ENCODE data around the gene CCNQ.

Gene CCNQ

DNA sequence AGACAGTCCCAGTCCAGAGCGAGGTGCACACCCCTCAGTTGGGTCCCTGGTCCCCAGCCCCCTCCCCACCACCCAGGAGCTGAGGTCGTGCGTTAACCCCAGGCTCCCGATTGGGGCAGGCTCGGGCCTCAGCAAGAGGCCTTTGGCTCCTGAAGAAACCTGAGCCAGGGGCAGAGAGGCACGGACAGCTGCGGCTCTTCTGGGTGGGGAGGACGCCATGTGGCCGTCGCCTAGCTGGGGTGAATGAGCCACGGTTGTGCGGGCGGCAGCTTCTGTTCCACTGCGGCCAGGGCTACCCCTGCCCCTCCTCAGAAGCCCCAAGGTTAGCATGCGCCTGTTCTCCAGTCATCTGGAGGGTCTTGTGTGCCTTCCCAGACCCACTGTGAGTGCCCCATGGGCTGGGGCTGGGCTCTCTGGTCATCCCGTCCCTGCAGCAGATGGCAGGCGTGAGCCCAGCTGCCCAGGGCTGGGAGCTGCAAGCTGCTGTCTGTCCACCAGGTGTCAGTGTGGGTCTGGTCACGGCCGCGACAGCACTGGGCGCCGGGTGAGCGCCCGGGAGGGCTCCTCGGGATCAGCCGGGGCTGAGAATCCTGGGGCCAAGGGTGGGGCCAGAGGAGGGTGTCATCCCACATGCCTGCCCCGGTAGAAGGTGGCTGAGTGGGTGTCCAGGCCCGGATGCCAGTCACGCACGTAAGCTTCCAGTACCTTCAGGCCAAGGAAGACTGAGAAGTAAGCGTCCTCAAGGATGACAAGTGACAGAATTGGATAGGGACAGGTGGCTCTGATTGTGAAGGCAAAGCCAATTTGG is 59.6 kb downstream of the CCNQ start:
- POLR2A ChIA-PET: no interaction called here
- CTCF ChIA-PET: interaction anchor here (0.7 to 5.5 kb wide), 25 partner anchors 10 to 636 kb away, joined by 3 to 118 read pairs (median 4); partner anchors contain the start of gene SLC6A8
- peak; percentile 79 for TF ChIP-seq CTCF (IDR thresholded peaks at IDR 0.05; ENCODE audit: control extremely low read depth, extremely low read depth, low read depth, missing control alignments)
- peak; percentile 77 for DNase-seq (ENCODE audit: extremely low spot score)

- ChIA-PET POLR2A (no interaction called here), CTCF (interaction anchor here (0.7 to 5.5 kb wide), 12 partner anchors 10 to 635 kb away, joined by 3 to 118 read pairs (median 7); no protein-coding TSS in a partner anchor)
- no peak for TF ChIP-seq CTCF (IDR thresholded peaks at IDR 0.05; ENCODE audit: control extremely low read depth, extremely low read depth, low read depth, missing control alignments)
- no peak for DNase-seq (ENCODE audit: extremely low spot score)
Measured at GRCh38 chrX:153538424-153538823, 60.5 kb downstream of the CCNQ start.
